ENCODE measurements around the gene NAT9.

NAT9 gene

DNA sequence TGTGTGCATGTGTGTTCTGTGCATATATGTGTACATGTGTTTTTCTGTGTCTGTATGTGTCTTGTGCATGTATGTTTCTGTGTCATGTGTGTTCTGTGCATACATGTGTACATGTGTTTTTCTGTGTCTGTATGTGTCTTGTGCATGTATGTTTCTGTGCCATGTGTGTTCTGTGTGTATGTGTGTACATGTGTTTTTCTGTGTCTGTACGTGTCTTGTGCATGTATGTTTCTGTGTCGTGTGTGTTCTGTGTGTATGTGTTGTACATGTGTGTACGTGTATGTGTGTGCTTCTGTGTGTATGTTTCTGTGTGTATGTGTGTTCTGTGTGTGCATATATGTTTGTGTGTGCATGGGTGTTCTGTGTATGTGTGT, 47.5 kb downstream of the NAT9 start:
- H3K4me1 ChIP-seq (ENCODE audit: control insufficient read depth, low read depth, low read length) = no peaks in the 10 kb centered on the region
- H3K9ac ChIP-seq (ENCODE audit: low read length) = no peak overlapping the region
- H3K27me3 ChIP-seq (ENCODE audit: control insufficient read depth, insufficient read depth, low read length) = no peaks in the 10 kb centered on the region
- H3K27ac ChIP-seq (ENCODE audit: low read length) = no peak overlapping the region
- H3K4me3 ChIP-seq (ENCODE audit: low read length) = no peak overlapping the region
- H3K9me3 ChIP-seq (ENCODE audit: control insufficient read depth, low read depth, low read length) = no peaks in the 10 kb centered on the region
- H3K36me3 ChIP-seq (ENCODE audit: control insufficient read depth, low read depth, low read length) = no peaks in the 10 kb centered on the region

DNA sequence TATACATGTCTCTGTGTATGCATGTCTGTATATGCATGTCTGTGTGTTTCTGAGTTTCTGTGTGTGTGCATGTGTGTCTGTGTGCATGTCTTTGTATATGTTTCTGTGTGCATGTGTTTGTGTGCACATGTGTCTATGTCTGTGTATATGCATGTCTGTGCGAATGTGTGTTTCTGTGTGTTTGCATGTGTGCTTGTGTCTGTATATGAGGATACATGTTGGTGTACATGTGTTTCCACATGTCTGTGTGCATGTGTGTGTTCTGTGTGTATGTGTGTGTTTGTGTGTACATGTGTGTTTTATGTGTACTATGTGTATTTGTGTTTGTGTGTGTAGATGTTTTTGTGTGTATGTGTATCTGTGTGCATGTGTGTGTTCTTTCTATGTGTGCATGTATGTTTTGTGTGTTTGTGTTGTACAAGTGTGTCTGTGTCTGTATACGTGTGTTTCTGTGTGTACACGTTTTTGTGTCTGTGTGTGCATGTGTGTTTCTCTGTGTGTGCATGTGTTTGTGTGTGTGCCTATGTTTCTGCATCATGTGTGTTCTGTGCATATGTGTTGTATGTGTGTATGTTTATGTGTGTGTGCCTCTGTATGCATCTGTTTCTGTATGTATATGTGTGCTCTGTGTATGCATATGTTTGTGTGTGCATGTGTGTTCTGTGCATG, 48.0 kb downstream of the NAT9 start:
- Histone ChIP-seq H3K9me3 (ENCODE audit: control insufficient read depth, low read depth, low read length) (no peaks in the 10 kb centered on the region), H3K36me3 (ENCODE audit: control insufficient read depth, low read depth, low read length) (no peaks in the 10 kb centered on the region), H3K9ac (ENCODE audit: low read length) (no peak overlapping the region), H3K27me3 (ENCODE audit: control insufficient read depth, insufficient read depth, low read length) (no peaks in the 10 kb centered on the region), H3K4me3 (ENCODE audit: low read length) (no peak overlapping the region), H3K4me1 (ENCODE audit: control insufficient read depth, low read depth, low read length) (no peaks in the 10 kb centered on the region), H3K27ac (ENCODE audit: low read length) (no peak overlapping the region)

DNA sequence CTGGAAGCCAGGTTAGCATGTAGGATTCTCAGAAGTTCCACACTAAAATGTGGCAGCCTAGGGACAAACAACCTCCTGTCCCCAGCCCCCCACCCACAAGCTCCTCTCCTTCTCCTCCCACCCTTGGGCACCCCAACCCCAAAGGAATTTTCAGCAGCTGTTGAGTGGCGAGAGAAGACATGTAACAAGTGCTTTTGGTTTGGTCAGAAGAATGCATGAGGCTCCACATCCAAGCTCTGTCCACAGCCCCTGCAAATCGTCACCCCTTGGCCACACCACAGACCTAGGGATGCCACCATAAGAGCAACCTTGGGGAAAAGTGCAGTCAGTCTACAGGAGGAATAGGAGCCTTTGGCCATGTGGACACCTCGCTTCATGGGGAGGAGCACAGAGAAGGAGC, 51.0 kb downstream of the NAT9 start:
- H3K4me3 ChIP-seq (ENCODE audit: low read length) = no peak overlapping the region
- H3K9me3 ChIP-seq (ENCODE audit: control insufficient read depth, low read depth, low read length) = no peaks in the 10 kb centered on the region
- H3K27me3 ChIP-seq (ENCODE audit: control insufficient read depth, insufficient read depth, low read length) = no peaks in the 10 kb centered on the region
- H3K4me1 ChIP-seq (ENCODE audit: control insufficient read depth, low read depth, low read length) = no peaks in the 10 kb centered on the region
- H3K36me3 ChIP-seq (ENCODE audit: control insufficient read depth, low read depth, low read length) = no peaks in the 10 kb centered on the region
- H3K27ac ChIP-seq (ENCODE audit: low read length) = no peak overlapping the region
- H3K9ac ChIP-seq (ENCODE audit: low read length) = no peak overlapping the region

DNA sequence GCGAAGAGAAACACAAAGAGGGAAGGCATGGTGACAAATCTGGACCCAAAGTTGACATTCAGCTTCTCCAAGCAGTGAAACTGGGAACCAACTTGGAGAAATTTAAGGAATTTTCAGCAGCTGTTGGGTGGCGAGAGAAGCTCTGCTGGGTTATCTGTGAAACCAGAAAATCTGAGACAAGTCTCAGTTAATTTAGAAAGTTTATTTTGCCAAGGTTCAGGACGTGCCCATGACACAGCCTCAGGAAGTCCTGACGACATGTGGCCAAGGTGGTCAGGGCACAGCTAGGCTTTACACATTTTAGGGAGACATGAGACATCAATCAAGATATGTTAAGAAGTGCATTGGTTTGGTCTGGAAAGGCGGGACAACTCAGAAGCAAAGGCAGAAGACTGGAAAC, 52.3 kb downstream of the NAT9 start:
- Histone ChIP-seq H3K27ac (ENCODE audit: low read length) (no peak overlapping the region), H3K36me3 (ENCODE audit: control insufficient read depth, low read depth, low read length) (no peaks in the 10 kb centered on the region), H3K27me3 (ENCODE audit: control insufficient read depth, insufficient read depth, low read length) (no peaks in the 10 kb centered on the region), H3K4me1 (ENCODE audit: control insufficient read depth, low read depth, low read length) (no peaks in the 10 kb centered on the region), H3K4me3 (ENCODE audit: low read length) (no peak overlapping the region), H3K9ac (ENCODE audit: low read length) (no peak overlapping the region), H3K9me3 (ENCODE audit: control insufficient read depth, low read depth, low read length) (no peaks in the 10 kb centered on the region)

DNA sequence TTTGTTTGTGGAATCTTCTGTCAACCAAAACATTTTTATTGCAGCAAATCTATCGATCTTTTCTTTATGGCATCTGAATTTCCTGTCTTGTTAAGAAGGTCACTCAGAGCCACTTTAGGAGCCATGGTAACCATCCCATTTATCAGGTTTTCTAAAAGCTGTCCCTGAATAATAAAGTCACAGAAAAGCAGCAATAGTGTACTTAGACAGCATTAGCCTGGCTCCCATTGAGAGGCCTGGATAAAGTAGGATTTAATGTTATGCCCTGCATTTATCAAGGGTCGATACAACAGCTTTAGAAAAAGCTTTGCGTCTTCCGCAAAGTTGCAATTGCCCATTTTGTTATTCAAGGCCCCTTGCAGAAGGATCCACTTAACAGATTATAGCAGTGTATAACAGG, 53.4 kb downstream of the NAT9 start:
- Histone ChIP-seq H3K36me3 (ENCODE audit: control insufficient read depth, low read depth, low read length) (no peaks in the 10 kb centered on the region), H3K27ac (ENCODE audit: low read length) (no peak overlapping the region), H3K9ac (ENCODE audit: low read length) (no peak overlapping the region), H3K27me3 (ENCODE audit: control insufficient read depth, insufficient read depth, low read length) (no peaks in the 10 kb centered on the region), H3K4me1 (ENCODE audit: control insufficient read depth, low read depth, low read length) (no peaks in the 10 kb centered on the region), H3K9me3 (ENCODE audit: control insufficient read depth, low read depth, low read length) (no peaks in the 10 kb centered on the region), H3K4me3 (ENCODE audit: low read length) (no peak overlapping the region)
